Omental fat pad (tissue), 4 donors: ENCODE data around the gene FETUB. TPM values are rescaled to one million over a fixed set of nuclear protein-coding genes. Genes with fewer than 3 reads are reported as not detected.

Experiments used
- ATAC-seq: fragments of 150-250 bp; one replicate; pipeline ENCODE4 v1.9.1; 2016; ENCODE audit warnings: mild to moderate bottlenecking, moderate library complexity; ENCODE audit not compliant: low FRiP score
- DNase-seq: peaks from one replicate; pipeline ENCODE4 v3.0.0-alpha.2; 2019; ENCODE audit warnings: low spot score
- CTCF ChIP-seq, 3 donors: fragments of 450-650 bp; IDR thresholded peaks; one replicate each; pipeline ENCODE4 v1.5.1; 2016 to 2017; ENCODE audit warnings: antibody characterized with exemption in 3 of 3, mild to moderate bottlenecking in 3 of 3, moderate library complexity in 2 of 3
- total RNA-seq, 4 donors: library from RNA; depleted of rRNA; stranded (reverse); fragments of >200 nt; gene quantifications; one replicate each; pipeline ENCODE4 v1.1.0, GENCODE V29; 2016

FETUB gene
- total RNA-seq, 4 donors from 2014 or later, result not detected

- no peak for TF ChIP-seq CTCF (IDR thresholded peaks at IDR 0.05)
- no peak for DNase-seq
- no peak for ATAC-seq
Observed at GRCh38 chr3:186605561-186606545, 34.3 kb upstream of the FETUB start.

- TF ChIP-seq CTCF (IDR thresholded peaks at IDR 0.05), result no peak
- ATAC-seq (no peak), DNase-seq (no peak)
Observed at GRCh38 chr3:186608624-186609215, 31.5 kb upstream of the FETUB start.

GRCh38 chr3:186609247-186609868 is 30.8 kb upstream of the FETUB start:
- no peak for ATAC-seq
- TF ChIP-seq CTCF (IDR thresholded peaks at IDR 0.05), result no peak
- no peak for DNase-seq

GRCh38 chr3:186612065-186612464 is 28.1 kb upstream of the FETUB start:
- ATAC-seq (no peak), DNase-seq (no peak)
- no peak for TF ChIP-seq CTCF (IDR thresholded peaks at IDR 0.05)

GRCh38 chr3:186612721-186613636 is 27.2 kb upstream of the FETUB start, which contains the start of gene AHSG:
Gene AHSG (plus strand): TSS chr3:186613060. CDS start chr3:186613142, 82 bp downstream.
- no peak for TF ChIP-seq CTCF (IDR thresholded peaks at IDR 0.05)
- no peak for DNase-seq
- no peak for ATAC-seq

- TF ChIP-seq CTCF (IDR thresholded peaks at IDR 0.05), result no peak
- no peak for DNase-seq
- ATAC-seq, result no peak
Observed at GRCh38 chr3:186613637-186614265, 26.4 kb upstream of the FETUB start.
